COLO668 (cell line): ENCODE data around the gene TUT1.
"Not testable (repeated sequence)": the region's sequence is repeated elsewhere in the genome, so short reads cannot be mapped to it uniquely, and the experiment has no call there.

Experiments used
- DNase-seq: peaks from one replicate; lab custom pipeline; 2025; ENCODE audit not compliant: unreplicated experiment; lab: John Stamatoyannopoulos, UW

Gene TUT1

GRCh38 chr11:62579252-62579651 is 12.1 kb downstream of the TUT1 start:
- DNase-seq = no peak

- no peak for DNase-seq
Measured at GRCh38 chr11:62578541-62578940, 12.8 kb downstream of the TUT1 start.

DNA sequence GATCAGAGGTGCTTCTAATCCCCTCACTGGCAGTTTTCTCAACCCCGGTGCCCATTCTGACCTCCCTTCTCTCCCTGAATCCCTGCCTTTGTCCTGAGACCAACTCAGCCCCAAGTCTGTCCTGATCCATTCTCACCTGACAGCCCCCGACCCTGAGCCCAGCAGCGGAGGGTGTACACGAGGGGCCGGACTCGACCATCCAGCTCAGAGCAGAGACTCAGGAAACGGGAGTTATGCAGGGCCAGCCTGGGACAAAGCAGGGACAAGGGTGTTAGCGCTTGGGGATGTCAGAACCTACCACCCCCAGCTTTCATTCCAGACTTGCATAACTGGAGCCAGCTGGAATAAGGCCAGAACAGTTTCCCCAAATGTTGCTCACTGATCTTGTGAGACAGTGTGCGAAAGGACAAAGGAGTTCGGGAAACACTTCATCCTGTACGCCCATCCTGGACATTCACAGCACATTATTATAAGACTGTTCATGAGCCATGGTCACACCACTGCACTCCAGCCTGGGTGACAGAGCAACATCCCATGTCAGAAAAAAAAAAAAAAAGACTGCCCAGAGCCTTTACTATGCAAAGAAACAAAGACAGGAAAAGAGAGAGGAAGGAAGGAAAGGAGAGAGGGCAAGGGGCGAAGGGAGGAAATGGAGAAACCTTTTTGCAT is 14.1 kb downstream of the TUT1 start:
- DNase-seq = no peak

- no peak for DNase-seq
Measured at GRCh38 chr11:62575837-62576236, 15.5 kb downstream of the TUT1 start.

- peak; percentile 27 for DNase-seq
Measured at GRCh38 chr11:62575156-62575555, 16.2 kb downstream of the TUT1 start.

DNA sequence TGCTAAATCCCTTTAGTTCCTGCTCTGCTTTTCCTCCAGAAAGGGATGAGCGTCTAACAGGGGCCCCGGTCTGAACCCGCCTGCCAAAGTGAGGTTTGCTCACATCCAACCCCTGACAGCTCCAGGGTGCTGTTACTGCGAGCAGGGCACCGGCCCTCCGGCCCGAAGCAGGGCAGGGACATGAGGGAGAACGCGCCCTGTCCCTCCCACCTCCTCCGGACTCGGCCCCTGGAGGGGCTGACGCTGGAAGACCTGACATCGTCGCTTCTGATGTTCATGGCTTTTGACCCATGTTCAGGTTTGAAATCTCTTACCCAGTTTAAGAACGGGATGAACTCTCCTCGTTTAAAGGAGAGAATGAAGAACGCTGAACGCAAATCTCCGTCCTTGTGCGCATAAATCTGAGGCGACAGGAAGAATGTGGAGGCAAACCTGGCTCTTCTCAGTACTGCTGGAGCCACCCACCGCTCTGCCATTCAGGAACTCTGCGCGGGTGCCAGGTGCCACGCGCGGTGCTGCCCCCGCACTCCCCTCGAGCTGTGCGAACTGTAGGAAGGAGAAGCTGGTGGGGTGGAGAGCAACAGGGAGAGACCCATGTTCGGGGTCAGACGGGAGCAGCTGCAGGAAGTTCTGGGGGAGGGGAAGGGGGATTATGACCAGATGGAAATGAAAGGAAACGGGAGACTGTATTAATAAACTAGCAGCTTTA is 16.8 kb downstream of the TUT1 start:
- DNase-seq = peak; percentile 45

GRCh38 chr11:62573592-62574362 is 17.5 kb downstream of the TUT1 start, which contains the start of gene EEF1G:
Gene EEF1G, minus strand, starts transcription at chr11:62573891. Its CDS starts 49 bp downstream, at chr11:62573842.
- peak; percentile 99 for DNase-seq

GRCh38 chr11:62573006-62573591 is 18.2 kb downstream of the TUT1 start:
- DNase-seq = peak; percentile 23

DNA sequence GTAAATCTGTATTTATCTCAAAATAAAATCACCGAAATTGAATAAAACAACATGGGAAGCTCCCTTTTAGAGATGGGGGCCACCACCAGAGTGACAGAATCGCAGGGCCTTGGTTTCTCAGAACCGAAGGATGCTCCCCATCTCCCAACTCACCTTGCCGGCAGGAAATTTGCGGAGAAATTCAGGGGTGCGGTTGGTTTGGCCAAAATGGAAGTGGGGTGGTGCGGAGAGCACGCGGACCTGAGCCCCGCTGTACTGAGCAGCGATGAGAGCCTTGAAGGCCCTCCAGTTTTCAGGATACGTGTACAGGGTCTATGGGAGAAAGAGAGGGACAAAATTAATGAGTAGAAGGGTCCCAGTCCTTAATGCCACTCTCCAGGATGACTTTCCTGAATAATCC is 18.9 kb downstream of the TUT1 start:
- no peak for DNase-seq

DNA sequence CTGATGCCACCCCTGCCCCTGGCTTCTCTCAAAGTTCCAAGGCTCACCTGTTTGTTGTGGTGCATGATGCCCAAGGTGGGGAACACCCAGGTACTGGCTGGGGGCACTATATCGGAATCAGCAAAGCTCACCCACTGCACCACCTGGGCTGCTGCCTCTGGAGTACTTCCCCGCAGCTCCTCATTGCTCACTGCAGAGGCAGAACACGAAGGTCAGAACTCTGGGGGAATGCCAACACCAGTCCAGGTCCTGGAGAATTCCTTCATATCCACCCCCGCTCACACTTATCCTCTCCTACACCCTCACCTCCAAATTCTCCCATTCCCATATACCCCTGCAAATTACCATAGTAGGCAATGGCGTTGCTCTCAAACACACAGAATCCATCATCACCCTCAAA is 19.8 kb downstream of the TUT1 start:
- DNase-seq = not testable (repeated sequence)

DNA sequence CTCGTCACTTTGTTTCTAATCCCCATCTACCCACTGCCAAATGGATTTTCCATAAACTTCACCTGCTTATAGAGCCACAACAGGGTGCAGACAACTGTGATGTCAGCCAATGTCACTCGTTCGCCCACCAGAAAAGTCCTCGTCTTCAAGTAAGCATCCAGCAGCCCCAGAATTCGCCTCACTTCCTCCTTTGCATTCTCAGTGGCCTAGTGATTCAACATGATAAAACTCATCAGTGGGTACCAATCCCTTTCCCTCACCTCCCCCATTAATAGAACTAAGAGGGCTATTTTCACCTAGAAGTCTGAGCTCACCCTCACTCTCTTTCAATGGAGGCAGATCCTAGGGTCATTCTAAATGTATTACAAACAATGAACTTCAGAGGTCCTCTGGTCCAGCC is 20.4 kb downstream of the TUT1 start:
- not testable (repeated sequence) for DNase-seq

DNA sequence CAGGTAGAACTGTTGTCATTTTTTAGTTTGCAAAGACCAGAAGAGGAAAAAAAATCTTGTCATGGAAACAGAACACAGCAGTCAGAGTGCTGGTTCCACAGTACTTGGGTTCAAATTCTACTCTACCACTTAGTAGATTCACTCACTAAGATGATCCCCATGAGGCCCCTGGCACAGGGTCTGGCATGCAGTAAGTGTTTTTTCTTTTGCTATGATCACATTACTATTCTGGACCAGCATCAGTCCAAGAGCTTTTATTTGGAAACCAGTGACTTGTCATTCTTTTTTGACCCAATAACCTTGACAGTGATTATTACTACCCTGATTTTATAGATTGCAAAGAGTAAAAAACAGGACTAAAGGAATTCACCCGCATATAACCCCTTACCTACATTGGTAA is 21.7 kb downstream of the TUT1 start:
- DNase-seq = no peak

DNA sequence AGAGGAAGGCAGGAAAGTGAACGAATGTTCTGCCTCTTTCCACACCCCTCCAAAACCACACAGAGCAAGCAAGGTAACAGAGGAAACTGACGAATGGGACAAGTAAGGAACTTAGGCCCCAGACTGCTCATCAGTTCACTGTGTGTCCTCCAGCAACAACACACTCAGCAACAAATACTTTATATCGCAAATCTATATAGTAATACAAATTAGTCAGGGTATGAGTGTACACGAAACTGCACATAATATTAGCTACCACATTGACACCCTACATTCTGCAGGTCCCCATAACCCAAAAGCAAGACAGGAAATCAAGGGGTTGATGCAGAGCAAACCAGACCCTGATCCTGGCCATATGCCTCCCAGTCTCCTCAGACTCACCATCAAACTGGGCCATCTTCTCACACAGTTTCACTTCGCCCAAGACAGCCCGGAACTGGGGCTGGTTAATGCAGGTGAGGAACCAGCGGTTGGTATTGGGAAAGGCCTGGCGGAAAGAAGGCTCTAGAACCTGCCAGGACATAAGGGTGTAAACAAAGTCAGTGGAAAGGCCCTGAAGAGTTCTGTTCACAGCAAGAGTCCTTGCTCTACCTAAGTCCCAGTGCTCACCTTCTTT is 24.2 kb downstream of the TUT1 start:
- DNase-seq = no peak

DNA sequence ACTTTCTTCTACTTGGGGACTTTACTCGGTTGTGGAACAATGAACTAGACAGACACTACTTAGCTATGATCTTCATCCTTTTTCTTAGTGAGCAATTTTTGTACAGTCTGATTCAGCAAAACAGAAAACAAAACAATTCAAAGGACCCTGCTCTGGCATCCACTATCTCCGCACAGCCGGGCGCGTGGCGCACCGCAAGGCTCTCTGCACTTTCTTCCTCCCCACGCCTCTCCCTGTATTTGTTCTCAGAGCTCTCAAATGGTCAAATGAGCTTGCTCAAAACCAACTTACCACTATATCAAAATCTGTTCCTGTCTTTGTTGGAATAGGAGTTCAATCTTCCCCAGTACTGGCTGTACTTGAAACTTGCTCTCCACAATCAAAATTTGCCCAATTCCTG is 25.1 kb downstream of the TUT1 start:
- no peak for DNase-seq

DNA sequence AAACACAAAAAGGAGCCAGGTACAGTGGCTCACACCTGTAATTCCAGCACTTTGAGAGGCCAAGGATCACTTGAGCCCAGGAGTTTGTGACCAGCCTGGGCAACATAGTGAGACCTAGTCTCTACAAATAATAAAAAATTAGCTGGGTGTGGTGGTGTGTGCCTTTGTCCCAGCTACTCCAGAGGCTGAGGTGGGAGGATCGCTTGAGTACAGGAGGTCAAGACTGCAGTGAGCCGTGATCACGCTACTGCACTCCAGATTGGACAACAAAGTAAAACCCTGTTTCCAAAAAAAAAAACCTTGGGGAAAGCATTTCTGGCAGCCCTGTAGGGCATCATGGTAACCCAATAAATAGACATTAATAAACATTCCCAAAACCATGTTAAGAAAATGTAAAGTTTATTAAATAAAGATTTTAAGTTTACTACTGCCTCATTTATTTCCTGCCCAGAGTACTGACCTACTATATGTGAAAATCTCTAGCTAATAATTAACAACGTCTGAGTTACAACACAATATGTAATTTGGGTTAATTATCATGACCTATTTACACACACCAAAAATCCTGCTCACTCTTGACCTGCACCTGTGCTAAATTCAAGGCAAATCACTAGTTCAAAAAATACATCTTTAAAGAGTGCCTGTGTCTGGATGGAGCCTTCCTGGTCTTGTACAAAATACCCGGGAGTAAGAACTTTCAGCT is 26.1 kb downstream of the TUT1 start:
- DNase-seq = no peak

- not testable (repeated sequence) for DNase-seq
Measured at GRCh38 chr11:62561677-62562230, 29.6 kb downstream of the TUT1 start.

GRCh38 chr11:62560566-62561103 is 30.7 kb downstream of the TUT1 start:
- peak; percentile 48 for DNase-seq

DNA sequence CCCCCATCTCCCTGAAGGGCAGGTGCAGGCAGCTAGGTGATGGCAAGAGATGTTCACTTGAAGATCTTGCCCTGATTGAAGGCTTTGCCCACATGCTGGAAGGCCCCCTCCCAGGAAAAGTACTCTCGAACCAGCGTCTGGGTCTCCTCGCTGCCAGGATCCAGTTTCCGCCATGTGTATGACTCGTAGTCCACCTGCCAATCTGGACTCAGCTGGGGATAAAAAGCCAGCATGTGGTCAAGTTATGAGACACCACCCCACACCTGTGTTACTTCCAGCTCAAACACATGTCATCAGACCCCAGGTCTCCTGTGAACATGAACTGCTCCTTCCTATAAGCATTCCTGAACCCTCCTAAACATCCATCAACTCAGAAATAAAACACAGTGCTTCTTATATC is 31.7 kb downstream of the TUT1 start:
- DNase-seq = not testable (repeated sequence)

DNA sequence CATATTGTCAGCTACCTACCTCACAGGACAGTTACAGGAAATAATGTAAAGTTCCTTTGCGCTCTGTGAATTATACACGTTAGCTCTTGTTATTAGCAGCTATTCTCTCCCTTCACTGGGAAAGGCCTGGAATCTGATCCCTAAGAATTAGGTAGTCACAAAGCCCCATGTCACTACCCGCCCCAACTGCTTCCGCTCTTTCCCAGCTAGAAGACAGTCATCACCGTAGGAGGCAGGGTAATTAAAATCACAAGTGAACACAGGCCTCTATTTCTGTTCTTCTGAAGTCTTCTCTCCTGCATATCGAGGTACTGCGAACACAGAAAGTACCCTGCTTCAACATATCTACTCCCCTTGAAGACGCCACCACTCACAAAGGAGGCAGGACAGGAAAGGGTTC is 32.1 kb downstream of the TUT1 start:
- DNase-seq = no peak

GRCh38 chr11:62558669-62559068 is 32.7 kb downstream of the TUT1 start:
- DNase-seq = no peak
